ENCODE data around the gene CBFA2T2.
"Not testable (repeated sequence)": the region's sequence is repeated elsewhere in the genome, so short reads cannot be mapped to it uniquely, and the experiment has no call there.

CBFA2T2 gene

DNA sequence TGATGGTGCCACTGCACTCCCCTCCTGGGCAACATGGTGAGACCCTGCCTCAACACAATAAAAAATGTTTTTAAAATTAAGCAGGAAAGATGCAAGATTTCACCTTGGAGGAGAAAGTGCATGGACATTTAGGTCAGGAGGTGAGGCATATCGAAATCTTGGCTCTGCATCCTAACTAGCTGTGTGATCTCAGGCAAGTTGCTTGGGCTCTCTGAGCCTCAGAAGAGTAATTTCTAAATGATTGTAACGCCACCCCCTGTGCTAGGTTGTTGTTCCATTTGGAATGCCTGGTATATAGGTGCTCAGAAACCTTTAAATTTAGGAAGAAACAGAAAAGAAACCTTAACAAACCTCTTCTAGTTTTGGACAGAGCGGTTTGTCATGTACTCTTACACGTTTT lies 136.3 kb downstream of the CBFA2T2 start:
- DNase-seq (ENCODE audit: low read depth) = no peak

DNA sequence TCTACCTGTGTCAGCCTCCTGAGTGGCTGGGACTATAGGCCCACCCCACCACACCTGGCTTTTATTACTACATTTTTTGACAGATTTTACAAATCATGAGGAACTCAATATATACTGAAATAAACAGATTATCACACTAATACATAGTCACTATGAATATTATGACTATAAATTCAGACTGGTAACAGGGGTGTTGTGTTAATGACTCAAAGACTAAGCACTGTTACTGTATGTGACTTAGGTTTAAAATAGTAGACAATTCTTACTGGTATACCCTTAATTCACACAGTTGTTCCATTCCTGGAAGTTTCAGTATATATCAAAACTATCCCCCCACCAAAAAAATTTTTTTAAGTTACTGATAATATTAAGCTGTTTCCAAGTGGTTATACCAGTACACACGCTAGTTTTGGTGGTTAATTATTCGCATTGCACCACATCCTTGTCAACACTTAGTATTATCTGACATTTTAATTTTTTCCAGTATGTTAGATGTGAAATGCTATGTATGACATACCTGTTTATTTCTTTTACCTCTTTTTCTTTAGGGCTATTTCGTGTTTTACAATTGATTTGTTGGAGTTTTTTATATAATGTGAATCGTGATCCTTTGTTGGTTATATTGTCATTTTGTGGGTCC lies 137.8 kb downstream of the CBFA2T2 start:
- no peak for DNase-seq (ENCODE audit: low read depth)

DNA sequence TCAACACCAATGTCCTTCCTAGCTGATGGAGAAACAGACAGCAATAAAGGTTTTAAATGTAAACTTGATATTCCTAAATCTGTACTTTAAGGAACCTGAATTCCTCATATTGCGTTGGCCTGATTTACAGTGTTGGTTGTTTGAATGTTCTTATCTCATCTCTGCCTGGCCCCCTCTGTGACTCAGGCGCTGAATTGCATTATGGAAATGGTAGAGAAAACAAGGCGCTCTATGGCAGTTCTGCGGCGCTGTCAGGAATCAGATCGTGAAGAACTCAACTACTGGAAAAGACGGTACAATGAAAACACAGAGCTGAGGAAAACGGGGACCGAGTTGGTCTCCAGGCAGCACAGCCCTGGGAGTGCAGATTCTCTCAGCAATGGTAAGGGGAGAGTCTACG lies 139.6 kb downstream of the CBFA2T2 start:
- no peak for DNase-seq (ENCODE audit: low read depth)

DNA sequence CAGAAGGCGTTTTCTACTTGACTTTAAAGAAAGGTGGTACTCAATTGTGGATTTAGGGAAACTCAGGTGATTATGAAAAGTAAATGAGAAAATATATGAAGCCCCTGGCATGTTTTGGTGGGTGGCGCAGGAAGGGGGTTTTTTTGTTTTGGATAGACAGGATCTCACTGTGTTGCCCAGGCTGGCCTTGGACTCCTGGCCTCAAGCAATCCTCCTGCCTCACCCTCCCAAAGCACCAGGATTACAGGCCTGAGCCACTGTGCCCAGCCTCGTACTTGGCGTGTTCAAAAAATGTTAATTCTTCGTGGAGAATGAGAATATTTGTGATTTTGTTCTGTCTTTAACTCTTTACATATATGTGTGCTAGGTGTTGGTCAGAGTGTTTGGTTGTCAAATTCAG lies 140.1 kb downstream of the CBFA2T2 start:
- DNase-seq (ENCODE audit: low read depth) = no peak

DNA sequence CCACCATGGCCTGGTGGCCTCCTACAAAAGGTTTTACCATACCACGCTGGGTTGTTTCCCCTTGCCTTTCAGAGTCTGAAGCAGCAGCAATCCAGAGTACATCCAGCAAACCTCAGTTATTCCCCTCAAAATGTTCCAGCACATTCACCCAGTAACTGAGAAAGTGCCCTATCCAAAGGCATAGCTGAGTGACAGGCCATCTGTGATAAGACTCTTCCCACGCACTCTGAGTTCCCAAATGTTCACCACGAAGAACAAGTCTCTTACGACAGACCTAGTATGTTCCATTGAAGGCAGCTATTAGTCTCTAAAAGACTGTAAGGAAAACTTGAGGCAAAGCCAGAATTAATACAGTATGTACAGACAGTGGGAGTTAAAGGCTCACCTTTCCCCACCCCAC lies 140.6 kb downstream of the CBFA2T2 start:
- DNase-seq (ENCODE audit: low read depth) = no peak

DNA sequence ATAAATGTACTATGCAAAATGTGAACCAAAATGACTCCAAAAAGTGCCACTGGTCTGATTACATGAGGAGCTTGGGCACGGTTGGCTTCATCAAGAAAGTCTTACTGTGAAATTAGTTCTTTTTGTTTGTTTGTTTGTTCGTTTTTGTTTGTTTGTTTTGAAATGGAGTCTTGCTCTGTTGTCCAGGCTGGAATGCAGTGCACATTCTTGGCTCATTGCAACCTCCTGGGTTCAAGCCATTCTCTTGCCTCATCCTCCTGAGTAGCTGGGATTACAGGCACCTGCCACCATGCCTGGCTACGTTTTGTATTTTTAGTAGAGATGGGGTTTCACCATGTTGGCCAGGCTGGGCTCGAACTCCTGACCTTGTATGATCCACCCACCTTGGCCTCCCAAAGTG lies 142.0 kb downstream of the CBFA2T2 start:
- not testable (repeated sequence) for DNase-seq (ENCODE audit: low read depth)

DNA sequence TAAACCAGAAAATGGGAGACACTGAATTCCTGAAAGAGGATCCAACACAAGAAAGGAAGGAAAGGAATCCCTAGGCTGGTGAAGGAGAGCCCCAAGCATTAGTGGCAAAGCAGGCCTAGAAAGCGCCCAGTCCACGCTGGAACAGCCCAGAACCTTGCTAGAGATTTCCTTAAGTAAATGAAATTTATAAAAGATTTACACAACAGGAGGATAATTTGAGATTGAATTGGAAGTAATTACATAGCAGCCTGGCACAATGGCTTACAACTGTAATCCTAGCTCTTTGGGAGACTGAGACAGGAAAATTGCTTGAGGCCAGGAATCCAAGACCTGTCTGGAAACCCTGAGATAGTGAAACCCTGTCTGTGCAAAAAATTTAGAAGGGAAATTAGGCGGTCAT lies 145.4 kb downstream of the CBFA2T2 start:
- DNase-seq (ENCODE audit: low read depth) = no peak

DNA sequence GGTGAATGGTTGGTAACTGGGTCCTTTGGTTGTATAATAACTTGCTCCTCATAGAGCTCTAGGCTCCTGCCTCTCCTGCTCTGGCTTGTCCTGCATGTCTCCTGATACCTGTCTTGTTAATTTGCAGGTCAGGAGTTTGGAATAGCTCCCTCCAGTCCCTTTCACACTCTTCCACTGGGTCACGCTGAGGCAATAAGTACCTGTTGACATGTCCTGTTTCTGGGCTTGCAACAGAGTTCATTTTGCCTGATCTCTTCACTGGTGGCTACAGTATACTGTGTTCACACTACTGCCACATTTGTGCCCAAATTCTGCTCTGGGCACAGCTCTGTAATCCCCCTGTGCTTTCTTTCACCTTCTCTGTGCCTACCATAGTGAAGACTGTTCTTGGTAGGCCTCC lies 146.9 kb downstream of the CBFA2T2 start:
- no peak for DNase-seq (ENCODE audit: low read depth)

DNA sequence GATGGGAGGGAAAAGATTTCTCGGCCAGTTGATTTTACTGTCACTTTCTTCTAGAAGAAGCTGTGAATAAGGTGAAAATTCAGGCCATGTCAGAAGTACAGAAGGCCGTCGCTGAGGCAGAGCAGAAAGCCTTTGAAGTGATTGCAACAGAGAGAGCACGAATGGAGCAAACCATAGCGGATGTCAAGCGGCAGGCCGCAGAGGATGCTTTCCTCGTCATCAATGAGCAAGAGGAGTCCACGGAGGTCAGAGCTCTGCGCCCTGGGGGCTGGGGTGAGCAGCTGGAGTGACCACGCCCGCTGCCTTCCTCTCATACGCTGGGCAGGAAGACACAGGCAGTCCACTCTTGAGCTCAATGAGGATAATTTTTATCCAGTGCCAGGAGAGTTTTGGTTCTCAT lies 150.4 kb downstream of the CBFA2T2 start:
- peak; percentile 26 for DNase-seq (ENCODE audit: low read depth)

DNA sequence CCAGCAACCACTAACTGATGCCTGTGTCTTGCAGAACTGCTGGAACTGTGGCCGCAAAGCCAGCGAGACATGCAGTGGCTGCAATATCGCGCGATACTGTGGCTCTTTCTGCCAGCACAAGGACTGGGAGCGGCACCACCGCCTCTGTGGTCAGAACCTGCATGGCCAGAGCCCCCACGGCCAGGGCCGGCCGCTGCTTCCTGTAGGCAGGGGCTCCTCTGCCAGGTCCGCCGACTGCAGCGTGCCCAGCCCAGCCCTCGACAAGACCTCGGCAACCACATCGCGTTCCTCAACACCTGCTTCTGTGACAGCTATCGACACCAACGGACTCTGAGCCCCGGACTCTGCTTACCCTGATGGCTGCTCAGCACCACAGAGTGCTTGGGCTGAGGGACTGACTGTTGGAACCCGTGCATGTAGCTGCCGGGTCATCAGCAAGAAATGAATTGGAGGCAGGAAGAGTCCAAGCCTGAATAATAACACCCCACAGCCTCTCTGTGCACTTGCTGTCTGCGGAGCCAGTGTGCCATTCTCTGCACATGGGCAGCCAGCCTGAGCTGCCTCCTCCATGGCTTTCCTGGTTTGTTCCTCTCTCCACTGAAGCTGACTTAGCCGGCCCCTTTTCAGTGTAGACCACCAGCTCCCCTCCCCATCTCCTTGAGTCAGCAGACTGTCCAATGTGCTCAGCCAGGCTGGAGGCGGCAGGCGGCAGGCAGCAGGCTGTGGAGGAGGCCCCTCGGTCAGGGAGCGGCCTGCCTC lies 154.6 kb downstream of the CBFA2T2 start:
- DNase-seq (ENCODE audit: low read depth) = no peak

DNA sequence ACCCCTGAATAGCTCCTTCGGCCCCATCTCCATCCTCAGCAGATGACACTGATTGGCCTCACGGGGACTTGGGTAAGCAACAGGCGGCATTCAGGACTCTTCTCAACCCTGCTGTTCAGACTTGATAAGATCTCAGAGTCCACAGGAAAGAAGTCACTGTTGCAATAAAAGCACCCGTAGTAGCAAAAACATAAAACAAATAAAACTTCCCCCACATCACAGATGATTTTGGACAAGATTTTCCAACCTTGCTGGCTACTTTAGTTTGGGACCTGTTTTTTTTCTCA lies 155.1 kb downstream of the CBFA2T2 start:
- no peak for DNase-seq (ENCODE audit: low read depth)

DNA sequence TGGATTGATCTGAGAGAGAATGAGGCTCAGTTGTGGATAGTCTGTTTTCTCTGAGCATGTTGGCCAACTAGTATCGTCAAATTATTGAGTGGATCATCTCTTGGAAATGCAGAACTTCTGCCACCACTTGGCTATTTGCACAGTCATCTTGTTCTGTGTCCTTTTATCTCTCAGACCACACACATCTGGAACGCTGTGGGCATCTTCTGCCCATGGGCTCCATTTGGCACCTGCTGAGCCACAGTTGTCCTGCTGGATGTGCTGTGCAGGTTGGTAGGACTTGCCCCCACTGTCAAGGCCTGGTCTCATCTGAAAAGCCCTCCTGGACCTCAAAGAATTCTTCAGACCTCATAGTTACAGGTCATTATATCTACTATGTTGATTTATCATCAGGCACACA lies 155.5 kb downstream of the CBFA2T2 start:
- DNase-seq (ENCODE audit: low read depth) = no peak

DNA sequence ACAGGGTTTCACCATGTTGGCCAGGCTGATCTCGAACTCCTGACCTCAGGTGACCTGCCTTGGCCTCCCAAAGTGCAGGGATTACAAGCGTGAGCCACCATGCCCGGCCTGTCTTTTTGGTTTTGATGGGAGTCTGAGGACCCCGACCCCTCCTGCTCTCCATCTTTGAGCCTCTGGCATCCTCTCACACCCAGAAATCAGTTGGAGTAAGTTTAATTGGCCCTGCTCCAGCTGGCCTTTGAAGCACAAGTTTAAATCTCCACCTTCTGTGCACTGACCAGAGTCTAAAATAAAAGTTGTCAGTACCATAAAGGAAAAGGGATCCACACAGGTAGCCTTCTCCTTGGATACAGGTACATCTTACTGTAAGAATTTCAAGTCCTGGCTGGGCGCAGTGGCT lies 156.3 kb downstream of the CBFA2T2 start:
- DNase-seq (ENCODE audit: low read depth) = no peak

DNA sequence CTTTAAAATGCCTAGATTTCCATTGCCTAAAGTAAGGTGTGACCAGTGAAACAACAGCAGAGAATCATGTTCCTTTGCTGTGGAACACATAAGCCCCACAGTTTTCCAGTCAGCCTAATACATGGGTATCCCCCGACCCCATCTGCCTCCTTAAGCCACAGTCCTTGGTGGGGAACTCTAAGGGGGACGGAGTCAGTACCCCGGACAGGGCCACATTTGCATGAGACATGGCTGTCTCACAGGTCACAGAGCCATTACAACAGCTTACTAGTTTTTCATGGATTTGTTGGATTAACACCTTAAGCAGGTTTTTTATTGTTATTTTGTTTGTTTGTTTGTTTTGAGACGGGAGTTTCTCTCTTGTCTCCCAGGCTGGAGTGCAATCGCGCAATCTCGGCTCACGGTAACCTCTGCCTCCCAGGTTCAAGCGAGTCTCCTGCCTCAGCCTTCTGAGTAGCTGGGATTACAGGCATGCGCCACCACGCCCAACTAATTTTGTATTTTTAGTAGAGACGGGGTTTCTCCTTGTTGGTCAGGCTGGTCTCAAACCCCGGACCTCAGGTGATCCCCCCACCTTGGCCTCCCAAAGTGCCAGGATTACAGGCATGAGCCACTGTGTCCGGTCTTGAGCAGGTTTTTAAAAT lies 157.2 kb downstream of the CBFA2T2 start:
- not testable (repeated sequence) for DNase-seq (ENCODE audit: low read depth)

DNA sequence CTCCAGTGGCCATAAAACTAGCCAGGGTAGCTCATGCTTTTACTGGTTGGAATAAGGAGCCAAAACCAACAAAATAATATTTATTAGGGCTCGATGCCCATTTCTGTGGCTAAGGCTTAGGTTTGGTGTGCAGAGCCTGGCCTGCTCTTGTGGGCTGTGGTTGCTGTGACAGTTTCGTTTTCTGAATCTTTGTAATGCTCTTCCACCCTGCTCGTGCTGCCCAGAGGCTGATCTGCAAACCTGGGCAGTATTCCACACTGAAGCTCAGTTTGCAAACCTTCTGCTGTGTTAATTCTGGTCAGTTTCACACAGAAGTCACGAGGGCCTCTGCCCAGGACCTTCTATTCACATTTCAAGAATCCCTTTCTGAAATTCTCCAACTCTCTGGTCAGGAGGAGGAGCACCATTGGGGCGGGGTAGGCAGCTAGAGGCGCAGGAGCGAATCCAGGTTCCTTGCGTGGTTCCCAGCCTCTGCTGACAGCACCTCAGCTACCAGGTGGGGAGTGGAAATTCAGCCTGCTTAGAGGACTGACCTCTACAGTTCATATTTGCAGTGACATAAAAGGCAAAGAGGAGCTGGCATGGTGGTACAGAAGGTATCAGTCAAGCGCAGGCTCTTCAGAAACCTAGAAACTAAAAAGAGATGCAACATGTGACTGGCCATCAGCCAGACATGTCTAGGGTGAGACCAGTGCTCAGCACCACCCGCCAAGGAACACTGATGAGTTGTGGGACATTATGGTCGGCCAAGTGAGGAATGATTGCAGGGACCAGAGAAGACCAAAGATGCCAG lies 157.9 kb downstream of the CBFA2T2 start:
- DNase-seq (ENCODE audit: low read depth) = peak; percentile 91

DNA sequence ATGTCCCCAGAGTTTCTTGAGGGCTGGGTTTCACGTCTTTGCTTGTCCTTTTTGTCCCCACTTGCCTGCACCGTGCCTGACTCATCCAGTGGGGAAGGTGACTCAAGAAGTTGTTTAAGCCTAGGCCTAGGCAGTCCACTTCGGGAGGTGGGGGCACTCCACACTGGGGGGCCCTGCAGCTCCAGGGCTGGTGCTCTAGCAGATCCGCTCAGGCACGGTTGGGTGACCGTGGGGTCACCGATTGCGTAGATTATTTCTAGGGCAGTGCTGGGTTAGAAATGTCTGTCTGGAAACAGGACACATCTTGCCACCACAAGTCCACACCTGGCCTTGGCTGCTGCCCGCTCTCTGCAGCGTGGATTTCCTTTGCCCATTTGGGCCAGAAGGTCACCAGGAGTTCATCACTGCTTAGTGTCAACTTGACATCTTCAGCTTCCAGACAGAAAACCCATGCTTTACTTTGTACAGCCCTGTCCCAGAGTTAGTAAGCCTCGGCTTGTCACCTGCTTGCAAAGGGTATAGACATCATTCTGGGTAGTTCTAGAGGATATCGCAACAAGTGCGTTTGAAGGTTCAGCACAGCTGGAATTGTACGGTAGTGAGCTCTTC lies 158.6 kb downstream of the CBFA2T2 start:
- DNase-seq (ENCODE audit: low read depth) = no peak

DNA sequence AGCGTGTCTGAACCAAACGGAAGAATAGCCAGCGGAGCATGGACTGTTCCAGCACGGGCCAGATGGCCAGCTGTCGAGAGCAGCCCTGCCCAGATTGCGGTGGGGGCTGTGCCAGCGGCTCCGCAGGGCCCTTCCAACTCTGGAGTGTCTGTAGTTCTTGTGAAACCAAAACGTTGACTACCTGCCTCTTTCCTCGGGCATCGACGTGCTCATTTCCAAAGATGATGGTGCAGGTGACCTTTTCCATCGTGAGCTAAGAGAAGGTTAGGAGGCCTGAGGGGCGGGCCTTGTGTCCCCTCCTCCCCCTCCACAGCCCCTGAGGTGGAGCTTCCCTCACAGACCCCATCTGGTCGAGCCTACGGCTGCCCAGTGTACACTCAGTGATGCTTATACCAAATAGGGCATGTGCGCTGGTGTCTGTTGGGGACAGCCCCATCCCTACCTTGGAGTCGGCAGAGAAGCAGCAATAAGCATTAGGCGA lies 159.3 kb downstream of the CBFA2T2 start:
- DNase-seq (ENCODE audit: low read depth) = peak; percentile 67

DNA sequence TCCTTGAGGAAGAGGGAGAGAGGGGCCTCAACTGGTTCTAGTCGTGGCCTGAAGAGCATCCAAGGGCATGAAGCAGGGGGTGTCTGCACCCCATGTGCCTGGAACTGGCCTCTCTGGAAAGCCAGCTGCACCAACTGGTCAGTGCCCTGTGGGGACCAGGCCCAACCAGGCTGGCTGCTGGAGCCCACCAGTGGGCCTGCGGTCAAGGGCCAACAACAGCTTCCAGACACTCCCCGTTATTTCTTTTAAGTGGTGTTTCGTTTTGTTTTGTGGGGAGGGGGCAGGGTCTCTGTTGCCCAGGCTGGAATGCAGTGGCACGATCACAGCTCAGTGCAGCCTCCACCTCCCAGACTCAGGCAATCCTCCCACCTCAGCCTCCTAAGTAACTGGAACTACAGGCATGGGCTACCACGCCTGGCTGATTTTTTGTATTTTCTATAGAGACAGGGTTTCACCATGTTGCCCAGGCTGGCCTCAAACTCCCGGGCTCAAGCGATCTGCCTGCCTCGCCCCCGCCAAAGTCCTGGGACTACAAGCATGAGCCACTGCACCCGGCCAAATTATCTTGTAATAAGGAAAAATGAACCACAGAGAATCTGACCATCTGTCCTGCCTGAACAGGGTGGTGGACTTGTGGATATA lies 160.3 kb downstream of the CBFA2T2 start:
- no peak for DNase-seq (ENCODE audit: low read depth)

DNA sequence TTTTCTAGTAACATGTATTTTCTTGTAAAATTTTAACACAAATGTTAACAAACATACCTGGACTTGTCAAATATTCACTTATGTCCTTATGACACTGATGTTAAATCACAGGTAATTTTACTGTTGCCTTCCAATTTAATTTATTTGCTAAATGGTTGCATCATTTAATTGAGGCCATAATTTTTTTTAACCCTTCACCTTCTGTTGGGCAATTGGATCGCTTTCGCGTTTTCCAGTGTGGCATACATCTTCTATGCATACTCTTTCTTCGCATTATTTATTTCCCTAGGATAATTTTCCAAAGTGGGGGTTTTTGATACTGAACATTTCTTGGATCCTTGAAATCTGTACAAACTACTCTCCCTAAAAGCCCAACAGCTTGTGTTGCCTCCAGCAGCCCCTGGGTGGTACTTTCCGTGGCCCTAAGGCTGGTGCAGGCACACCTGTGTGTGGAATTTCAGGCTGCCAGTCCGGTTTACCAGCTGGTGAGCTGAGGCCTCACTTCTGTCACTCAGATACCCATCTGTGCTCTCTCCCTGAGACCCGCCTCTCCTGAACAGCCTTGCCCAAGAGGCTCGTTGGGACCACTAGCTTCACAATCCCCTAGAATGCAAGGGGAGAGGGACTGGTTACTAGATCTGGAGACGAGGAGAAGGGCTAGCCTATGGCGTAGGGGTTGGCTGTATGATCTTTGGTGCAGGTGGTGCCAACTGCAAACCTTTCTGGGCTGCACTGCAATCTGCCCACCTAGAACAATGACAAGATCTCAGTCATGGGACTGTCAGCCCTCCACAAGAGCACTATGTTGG lies 161.1 kb downstream of the CBFA2T2 start:
- no peak for DNase-seq (ENCODE audit: low read depth)

DNA sequence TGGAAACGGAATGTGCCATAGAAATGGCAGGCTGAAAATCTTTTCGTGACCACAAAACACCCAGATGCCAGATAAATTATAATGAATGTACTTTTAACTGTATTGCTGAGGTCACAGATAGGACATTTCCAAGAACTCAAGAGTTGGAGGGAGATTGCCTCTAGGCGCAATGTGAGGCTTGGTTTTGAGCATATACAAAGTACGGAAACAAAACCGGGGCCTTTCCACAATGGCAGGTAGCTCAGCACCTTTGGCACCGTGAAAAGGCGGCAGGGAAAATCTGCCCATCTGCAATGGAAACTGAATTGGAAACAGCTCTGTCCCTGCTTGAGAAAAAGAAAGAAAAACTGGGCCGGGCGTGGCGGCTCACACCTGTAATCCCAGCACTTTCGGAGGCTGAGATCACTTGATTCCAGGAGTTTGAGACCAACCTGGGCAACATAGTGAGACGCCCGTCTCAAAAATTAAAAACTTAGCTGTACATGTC lies 161.7 kb downstream of the CBFA2T2 start:
- no peak for DNase-seq (ENCODE audit: low read depth)
